GM18868 (cell line): ENCODE data around the gene DST.

Source experiments
- ATAC-seq: cut with Tn5 transposase; IDR thresholded peaks from one replicate; pipeline ENCODE4 v1.9.1; 2021; ENCODE audit warnings: mild to moderate bottlenecking, moderate library complexity; ENCODE audit not compliant: unreplicated experiment

Gene DST

DNA sequence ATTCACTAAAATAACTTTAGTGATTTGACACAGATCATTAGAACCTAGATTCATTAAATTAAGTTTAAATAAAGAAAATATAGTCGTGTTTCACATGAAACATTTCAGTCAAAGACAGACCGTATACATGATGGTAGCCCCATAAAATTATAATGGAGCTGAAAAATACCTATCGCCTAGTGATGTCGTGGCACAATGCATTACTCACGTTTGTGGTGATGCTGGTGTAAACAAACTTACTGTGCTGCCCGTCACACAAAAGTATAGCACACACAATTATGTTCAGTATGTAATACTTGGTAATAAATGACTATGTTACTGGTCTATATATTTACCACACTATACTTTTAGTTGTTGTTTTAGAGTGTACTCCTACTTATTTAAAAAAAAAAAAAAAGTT, 17.3 kb downstream of the DST start:
- no peak for ATAC-seq

GRCh38 chr6:56624728-56625069, 18.0 kb downstream of the DST start:
- no peak for ATAC-seq

GRCh38 chr6:56624046-56624727, 18.5 kb downstream of the DST start:
- ATAC-seq, result no peak

DNA sequence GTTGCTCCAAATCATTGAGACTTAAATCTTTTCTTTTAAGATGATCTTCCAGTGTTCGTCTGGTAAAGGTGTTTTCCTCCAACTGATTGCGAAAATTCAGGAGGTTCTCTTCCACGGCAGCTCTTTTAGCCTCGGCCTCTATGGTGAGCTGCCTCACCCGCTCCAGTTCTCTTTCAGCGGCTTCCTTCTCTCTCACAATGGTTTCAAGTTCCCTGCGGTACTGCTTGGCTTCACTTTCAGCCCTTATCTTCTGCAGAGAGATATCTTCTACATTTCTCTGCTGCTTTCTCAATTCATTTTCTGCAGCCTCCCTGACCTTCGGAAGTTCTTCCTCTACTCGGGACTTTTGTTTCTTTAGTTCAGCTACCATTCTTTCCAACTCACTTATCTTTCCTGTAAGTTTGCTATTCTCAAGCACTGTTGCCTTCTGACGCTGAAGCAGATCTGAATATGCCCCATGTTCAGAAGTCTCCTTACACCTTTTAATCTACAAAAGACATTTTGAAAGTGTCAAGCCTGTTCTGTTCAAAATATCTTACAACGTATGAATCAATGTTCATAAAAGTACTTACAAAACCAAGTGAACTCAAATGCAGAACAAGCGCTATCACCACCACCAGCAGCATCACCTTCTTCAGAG, 22.3 kb downstream of the DST start:
- no peak for ATAC-seq

GRCh38 chr6:56618050-56618449, 24.6 kb downstream of the DST start:
- ATAC-seq, result no peak

DNA sequence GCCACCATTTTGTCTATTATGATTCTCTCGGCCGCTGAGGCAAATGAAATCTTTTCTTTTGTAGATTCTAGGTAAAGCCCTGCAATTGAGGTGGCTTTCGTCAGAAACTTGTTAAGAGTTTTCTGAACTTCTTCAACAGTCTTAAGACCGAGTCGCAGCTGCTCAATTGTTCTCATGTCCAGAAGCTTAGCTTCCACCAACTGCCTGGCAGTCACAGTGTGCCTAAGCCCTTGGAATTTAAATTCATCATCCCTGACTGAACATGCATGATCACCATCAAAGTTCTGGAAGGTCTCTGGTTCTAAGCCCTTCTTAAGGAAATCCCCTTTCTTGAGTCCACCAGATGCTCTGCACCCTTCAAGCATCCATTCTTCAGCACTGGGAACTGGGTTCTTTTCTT, 25.7 kb downstream of the DST start:
- ATAC-seq, result no peak

GRCh38 chr6:56613247-56613851, 29.3 kb downstream of the DST start:
- no peak for ATAC-seq

DNA sequence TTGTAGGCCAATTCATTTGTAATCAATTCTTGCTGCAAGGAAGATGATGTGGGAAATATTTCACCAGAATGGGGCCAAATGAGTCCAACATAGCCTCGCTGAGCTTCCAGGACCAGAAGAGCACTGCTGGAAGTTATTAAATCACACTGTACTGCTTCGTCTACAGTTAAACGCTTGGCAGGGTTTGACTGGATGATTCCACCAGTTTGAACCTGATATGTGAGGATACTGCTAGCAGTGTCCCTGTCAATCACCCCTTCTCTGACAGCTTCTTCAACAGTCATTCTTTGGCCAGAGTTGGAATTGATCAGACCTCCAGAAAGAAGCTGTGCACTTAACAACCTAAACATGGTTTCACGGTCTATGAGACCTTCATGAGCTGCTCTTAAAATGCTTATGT, 34.4 kb downstream of the DST start:
- no peak for ATAC-seq

DNA sequence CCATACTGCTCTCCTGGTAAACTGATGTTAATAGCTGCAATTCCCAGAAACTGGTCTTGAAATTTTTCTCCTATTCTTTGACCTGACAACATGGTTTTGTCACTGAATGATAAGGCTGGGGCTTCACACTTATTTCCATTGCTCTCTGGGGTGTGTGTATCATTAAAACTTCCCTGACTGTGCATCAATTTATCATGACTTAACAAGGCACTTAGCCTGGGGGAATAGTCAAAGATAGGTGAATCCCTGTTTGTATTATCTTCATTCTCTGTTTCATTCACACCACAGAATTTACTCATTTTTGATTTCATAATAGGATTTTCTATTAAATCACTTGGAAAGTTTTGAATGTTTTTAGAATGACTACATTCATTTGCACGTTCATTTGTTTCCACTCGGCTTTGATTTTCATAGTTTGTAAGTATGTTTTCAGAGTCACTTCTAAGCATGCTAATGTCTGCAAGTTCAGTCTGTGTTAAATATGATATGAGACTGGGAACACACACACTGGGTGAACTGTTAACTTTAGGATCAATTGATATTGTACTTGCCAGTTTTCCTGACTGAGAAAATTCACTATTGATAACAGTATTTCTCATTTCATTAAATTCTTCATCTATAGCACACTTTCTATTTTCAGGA, 35.5 kb downstream of the DST start:
- ATAC-seq, result no peak

- ATAC-seq, result no peak
These were observed 37.3 kb downstream of the DST start for GRCh38 chr6:56605435-56605834.

- no peak for ATAC-seq
These were observed 38.5 kb downstream of the DST start for GRCh38 chr6:56604186-56604585.

DNA sequence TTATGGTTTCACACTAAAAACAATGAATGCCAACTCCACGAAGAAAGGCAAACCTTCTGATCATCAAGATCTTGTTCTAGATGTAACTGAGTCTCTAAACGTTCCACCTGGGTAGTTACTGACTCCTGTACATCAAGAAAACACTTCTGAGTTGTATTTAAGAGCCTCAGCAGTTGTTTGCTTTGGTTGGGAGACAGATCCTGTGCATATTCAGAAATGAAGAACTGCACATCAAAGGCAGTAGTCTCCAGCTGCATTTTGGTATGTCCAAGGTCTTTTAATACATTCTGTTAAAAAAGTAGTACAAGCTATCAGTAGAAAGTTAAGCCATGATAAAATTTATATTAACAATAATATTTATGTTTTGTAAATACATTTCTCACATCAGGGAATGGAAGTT, 41.3 kb downstream of the DST start:
- no peak for ATAC-seq

DNA sequence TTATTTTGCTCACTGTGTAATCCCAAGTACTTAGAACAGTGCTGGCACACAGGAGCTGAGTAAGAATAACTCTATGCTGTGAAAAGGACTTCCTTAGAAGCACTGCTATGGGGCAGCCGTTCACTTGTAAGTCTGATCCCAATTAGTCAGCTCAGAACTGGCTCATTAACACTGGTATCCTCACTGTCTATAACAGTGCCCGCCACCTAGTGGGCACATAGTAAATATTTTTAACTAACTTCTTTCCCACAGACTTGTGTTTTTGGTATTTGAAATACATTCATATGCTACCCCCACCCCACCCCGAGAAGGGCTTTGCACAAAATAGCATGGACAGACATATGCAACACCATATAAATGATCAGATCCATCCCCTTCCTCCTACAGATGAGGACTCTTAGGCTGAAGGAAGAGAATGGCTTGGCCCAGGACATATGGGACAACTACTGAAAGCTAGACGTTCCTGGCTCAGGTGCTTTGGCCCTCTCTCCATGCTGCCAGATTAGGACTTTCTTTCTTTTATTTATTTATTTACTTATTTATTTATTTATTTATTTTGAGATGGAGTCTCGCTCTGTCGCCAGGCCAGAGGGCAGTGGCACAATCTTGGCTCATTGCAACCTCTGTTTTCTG, 47.1 kb downstream of the DST start:
- ATAC-seq, result peak; percentile 33

DNA sequence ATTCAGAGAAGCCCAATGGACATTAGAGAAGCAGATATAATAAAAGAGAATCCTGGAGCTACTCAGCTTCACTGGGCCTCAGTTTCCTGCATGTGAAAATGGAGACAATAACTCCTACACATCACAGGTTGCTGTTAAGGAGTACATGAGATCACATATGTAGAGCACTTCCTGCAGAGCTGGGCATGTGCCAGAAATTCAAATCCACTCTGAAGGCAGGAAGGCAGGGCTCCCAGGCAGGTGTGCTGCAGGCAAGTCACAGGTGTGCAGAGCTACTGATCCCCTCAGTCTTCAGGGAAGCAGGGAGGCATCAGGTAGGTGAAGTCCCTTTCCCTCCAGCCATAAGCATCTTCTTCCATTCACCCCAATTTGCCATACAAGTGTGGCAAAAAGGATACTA, 48.0 kb downstream of the DST start:
- ATAC-seq, result no peak

DNA sequence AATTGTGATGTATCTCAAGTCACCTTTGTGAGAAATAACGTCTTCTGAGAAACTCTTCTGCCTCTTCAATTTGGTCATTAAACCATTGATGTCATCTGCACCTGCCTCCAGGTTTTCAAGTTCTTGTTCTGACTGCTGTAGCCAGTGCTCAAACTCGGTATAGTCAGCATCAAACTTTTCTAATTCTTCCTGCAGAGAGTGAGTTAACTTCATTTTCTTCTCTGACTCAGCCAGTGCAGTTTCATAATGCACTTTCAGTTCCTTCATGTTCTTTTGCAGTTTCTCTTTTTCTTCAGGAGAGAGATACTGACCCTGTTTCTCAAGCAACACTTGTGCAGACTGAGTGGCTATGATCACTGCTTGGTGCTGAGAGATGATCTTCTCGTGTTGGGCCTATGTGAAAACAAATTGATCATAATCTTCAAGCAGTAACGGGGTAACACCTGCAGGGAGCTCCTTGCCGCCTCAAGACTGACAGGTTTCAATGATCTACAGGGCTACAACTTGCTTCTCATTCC, 48.8 kb downstream of the DST start:
- ATAC-seq, result peak; percentile 93

DNA sequence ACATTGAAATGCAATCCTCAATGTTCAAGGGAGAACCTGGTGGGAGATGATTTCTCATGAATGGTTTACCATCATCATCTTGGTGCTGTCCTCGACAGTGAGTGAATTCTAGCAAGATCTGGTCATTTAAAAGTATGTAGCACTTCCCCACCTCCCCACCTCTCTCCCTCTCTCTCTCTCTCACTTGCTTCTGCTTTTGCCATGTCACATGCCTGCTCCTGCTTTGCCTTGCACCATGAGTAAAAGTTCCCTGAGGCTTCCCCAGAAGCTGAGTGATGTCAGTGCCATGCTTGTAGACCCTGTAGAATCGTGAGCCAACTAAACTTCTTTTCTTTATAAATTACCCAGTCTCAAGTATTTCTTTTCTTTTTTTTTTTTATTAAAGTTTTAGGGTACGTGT, 60.5 kb downstream of the DST start:
- no peak for ATAC-seq

DNA sequence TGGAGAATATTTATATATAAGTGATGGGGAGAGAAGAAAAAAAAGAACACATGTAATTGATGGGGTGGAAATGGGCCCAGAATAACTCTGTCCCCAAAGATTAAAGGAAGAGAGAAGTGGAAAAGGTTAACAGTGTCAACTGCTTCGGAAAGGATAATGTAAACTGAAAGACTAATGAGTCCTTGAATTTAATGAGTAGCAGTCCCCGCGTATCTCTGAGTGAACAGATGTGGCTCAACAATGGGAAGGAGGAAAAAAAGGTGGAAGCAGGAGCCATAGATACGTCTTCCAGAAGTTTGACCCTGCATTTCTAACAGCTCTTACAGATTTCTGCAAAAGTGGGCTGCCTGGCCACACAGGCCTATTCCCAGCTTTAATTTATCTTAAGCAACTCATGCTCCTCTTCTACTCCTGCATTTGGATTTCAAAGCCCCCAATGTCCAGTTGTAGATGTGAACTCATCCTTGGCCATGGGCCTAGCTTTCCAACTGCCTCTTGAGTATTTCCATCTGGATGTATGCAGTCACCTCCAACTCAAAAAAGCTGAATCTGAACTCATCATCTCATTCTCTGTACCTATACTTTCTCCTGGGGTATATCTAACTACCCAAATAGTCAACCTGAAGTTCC, 61.3 kb downstream of the DST start:
- ATAC-seq, result no peak

- no peak for ATAC-seq
These were observed 62.4 kb downstream of the DST start for GRCh38 chr6:56580271-56580670.

- no peak for ATAC-seq
These were observed 63.4 kb downstream of the DST start for GRCh38 chr6:56579155-56579851.

- ATAC-seq, result no peak
These were observed 67.0 kb downstream of the DST start for GRCh38 chr6:56575736-56576135.
